Measurements from ENCODE around the gene CEBPA. TPM values are rescaled to one million over a fixed set of nuclear protein-coding genes. Genes with fewer than 3 reads are reported as not detected.

The CEBPA gene
- total RNA-seq, 1 donor from 2014 or later = 2.4 TPM

DNA sequence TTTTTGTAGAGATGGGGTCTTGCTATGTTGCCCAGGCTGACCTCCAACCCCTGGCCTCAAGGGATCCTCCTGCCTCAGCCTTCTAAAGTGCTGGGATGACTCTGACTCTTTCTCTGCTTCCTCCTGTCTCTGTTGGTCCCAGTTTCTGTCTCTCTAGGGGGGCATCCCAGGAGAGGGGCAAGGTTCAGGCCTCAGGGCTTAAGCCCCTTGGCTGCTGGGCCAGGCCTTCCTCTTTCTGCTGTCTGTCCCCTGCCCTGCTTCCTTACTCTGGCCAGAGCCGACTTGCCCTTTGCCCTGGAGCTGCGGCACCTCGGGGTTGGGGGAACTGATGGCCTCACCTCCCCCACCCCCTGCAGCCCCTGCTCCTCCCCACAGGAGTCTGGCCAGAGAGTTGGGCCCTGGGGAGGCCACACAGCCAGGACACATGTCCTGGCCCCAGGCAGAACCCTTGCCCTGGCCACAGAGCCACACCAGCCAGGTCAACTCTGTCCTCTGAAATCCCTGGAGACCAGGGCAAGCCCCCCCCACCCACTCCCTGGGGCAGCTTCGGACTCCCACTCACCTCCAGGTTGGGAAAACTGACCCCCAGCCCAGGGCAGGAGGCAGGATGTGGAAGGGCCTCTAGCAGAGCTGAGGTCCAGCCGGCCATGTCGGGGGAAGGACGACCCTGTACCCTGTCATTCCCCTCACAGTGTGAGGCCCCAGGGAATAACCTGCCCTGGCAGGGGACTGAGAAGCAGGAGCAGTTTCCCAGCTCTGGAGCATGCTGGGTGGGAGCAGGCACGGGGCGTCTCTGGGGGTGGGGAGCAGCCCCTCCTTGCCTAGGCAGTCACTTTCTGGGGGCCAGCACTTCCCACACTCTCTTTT, 23.7 kb downstream of the CEBPA start:
- intact Hi-C loops (cut with micrococcal nuclease) = no loop called here
- no peak for DNase-seq
- no peak for ATAC-seq

GRCh38 chr19:33278023-33278402, 24.3 kb downstream of the CEBPA start:
- peak; percentile 46 for ATAC-seq
- DNase-seq = no peak
- intact Hi-C loops (cut with micrococcal nuclease) = no loop called here

DNA sequence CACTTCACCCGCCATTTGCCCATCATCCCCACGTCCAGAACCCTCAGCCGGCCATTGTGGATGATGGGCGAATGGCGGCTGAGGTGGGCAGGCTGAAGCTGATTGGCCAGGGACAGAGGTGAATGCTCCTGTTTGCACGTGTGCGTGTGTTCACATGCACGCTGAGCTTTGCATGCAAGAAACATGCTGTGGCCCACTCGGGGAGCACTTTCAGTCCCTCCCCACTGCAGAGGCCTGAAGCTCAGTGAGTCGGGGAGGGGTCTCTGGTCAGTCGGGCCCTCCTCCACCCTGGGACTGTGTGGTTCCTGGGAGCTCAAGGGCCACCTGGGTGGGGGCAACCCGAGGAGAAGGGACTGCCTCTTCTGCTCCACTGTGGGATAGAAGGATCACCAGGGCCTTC, 24.9 kb downstream of the CEBPA start:
- DNase-seq = no peak
- intact Hi-C loops (cut with micrococcal nuclease) = no loop called here
- no peak for ATAC-seq

DNA sequence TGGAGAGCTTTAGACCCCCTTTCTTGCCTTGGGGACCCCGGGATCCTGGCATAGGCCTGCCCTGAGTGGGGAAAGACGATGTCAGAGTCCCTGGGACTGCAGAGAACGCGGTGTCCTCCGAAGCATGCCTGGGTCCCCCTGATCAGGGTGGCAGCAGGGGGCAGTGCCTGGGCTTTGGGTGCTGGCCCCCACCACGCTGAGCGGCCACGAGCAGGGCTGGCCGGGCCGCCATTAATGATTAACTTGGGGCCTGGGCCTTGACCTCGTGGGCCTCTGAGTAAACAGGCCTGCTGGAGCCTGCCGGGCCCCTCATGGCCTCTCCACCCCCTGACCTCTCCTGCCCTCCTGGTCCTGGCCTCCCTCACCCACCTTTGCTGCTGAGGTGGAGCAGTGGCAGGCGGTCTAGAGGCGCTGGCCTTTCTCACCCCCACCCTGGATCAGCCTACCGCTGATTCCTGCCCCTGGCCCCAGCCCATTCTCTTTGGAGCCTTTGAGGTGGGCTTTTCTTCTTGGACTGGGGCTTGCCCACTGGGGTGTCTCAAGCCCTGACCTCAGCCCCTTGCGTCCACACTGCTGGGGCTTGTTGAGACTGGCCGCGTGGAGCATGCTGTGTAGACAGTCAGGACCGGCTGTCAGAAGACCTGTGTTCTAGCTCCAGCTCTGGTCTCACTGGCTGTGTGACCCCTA, 26.3 kb downstream of the CEBPA start:
- ATAC-seq (no peak), DNase-seq (no peak)
- intact Hi-C loops (cut with micrococcal nuclease) = no loop called here

DNA sequence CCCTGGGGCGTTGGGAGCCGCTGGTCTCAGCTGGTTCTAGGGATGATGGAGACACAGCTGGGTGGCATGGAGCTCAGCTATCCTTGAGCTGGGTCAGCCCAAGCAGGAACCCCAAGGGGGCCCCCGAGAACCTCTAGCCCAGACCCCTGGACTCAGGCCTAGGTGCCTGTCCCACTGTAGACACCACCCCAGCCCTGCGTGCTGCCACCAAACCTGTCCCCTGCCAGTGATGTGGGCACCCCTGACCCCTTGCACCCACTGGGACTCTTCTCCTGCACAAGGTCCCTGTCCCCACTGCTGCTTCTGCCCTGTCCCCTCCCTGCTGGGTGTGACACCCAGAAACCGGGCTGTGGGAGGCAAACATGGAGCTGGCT, 26.8 kb downstream of the CEBPA start:
- no peak for DNase-seq
- intact Hi-C loops (cut with micrococcal nuclease) = no loop called here

GRCh38 chr19:33274663-33275558, 27.4 kb downstream of the CEBPA start:
- ATAC-seq (no peak), DNase-seq (no peak)
- intact Hi-C loops (cut with micrococcal nuclease) = no loop called here

More for the DNA sequence above, 26.8 kb downstream of the CEBPA start:
- no peak for ATAC-seq

DNA sequence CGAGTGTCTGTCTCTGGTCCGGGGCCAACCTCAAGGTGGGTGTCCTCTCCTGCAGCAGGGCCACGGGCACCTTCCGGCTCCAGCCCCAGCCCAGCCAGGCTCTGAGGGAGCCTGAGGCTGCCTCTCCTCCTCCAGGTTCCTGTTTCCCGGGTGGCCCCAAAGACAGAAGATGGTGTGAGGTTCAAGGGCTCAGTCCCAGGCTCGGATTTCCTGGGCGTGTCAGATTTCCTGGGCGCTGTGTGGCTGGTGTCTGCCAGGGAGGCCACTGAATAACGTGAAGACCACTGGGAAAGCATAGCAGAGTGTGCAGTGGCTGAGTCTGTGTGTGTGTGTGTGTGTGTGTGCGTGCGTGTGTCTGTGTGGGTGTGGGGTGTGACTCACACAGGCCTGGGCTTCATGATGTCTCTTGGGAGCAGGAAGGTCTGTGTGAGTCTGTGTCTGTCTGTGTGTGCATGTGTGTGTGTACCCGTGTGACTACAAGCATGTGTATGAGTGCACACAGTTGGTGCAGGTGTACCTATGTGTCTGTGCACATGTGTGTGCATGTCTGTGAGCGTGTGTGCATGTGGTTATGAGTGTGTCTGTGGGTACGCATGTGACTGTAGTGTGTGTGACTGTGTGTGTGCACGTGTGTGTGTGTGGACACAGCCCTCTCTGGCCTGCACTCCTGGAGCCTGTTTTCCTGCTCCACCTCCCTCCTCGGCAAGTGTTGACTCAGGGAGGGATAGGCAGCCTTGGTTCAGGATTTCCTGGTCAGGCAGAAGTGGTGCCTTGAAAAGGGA, 28.3 kb downstream of the CEBPA start:
- intact Hi-C loops (cut with micrococcal nuclease) = no loop called here

GRCh38 chr19:33273065-33273736, 29.1 kb downstream of the CEBPA start:
- intact Hi-C loops (cut with micrococcal nuclease) = no loop called here
- no peak for ATAC-seq

More for the DNA sequence above, 28.3 kb downstream of the CEBPA start:
- DNase-seq (no peak), ATAC-seq (peak; percentile 62)

DNA sequence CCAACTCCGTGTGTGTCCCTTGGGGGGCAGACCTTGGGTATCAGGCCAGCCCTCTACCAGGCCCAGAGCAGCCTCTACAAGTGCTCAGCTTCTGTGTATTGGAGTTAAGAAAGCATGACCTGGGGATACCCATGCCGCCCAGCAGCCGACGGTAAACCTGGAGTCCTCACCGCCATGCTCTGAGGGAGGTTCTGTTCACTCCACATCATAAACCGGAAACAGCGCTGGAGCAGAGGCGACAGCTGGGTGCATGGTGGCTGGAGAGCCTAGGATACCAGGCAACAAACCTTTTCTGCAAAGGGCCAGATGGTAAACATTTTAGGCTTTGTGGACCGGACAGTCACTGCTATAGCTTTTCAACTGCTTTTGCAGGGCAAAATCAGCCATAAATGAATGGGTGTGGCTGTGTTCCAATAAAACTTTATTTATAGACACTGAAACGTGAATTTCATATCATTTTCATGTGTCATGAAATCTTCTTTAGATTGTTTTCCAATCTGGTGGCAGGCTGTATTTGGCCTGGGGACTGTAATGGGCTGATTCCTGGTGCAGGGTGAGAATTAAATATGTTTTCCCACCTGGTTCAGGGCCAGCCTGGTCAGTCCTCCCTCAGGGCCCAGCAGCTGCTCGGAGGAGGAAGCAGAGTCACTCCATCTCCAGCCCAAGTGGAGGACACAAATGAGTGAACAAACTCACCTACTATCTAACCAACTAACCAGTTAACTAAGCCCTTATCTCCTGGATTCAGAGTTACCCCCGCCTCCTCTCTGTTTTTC, 30.9 kb downstream of the CEBPA start:
- intact Hi-C loops (cut with micrococcal nuclease) = no loop called here
- DNase-seq = no peak
- no peak for ATAC-seq

More at GRCh38 chr19:33273065-33273736, 29.1 kb downstream of the CEBPA start:
- DNase-seq = no peak

- ATAC-seq (no peak), DNase-seq (no peak)
- intact Hi-C loops (cut with micrococcal nuclease) = no loop called here
Measured at GRCh38 chr19:33270769-33271168, 31.6 kb downstream of the CEBPA start.

DNA sequence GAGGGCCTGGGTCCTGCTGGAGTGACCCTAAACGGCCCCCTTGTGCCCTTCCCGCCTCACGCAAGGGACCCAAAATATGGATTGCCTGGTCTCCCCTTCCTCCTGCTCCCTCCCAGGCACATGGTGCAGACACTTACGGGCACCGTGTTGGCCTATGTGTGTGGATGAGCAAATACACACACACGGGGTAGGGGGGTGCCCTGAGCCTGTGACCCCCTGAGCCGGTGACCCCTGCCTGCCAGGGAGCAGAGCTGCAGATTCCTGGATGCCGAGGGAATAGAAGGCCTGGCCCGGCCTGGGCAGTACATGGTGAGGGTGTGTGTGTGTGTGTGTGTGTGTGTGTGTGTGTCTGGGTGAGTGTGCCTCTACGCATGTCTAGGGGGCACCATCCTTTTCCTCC, 33.3 kb downstream of the CEBPA start:
- intact Hi-C loops (cut with micrococcal nuclease) = no loop called here
- DNase-seq (no peak), ATAC-seq (no peak)

DNA sequence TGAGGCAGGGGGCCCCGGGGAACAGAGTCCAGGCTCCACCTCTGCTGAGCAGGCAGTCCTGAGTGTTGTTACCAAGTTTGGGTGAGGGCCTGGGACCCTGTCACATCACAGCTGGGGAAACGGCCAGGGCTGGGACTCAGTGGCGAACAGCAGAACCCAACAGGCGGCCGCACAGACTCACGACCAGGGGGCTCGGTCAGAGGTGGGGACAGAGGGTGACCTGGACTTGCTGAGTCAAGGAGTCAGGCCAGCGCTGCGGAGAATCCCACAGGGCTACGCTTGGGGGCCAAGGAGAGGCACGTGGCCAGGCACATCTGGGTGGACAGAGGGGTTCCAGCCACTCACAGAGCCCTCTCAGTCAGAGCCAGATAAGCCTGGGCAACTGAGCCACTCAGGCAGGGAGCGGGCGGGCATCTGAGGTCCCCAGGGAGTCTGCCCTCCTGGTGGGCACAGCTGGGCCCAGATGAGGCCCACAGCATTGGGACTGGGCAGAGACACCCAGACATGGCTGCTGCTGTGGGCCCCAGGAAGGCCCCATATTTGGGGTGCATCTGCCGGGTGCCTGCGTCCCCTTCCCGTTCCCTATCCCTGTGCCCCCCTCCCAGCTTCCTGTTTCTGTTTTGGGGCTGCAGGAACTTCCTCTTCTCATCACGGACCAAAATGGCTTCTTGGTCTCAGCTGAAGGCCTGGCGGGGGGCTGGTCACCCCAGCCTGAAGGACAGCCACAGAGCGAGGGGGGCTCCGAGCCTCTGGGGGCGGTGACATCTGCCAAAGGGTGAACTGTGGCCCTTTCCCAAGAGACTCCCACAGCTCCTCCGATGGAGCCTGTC, 34.0 kb downstream of the CEBPA start:
- DNase-seq (no peak), ATAC-seq (peak; percentile 53)

GRCh38 chr19:33267706-33268105, 34.6 kb downstream of the CEBPA start:
- no peak for ATAC-seq
- intact Hi-C loops (cut with micrococcal nuclease) = no loop called here
- no peak for DNase-seq

More for the DNA sequence above, 34.0 kb downstream of the CEBPA start:
- intact Hi-C loops (cut with micrococcal nuclease) = no loop called here

GRCh38 chr19:33266974-33267484, 35.3 kb downstream of the CEBPA start:
- intact Hi-C loops (cut with micrococcal nuclease) = no loop called here
- ATAC-seq (no peak), DNase-seq (no peak)

GRCh38 chr19:33264881-33265445, 37.4 kb downstream of the CEBPA start:
- intact Hi-C loops (cut with micrococcal nuclease) = no loop called here
- no peak for DNase-seq

DNA sequence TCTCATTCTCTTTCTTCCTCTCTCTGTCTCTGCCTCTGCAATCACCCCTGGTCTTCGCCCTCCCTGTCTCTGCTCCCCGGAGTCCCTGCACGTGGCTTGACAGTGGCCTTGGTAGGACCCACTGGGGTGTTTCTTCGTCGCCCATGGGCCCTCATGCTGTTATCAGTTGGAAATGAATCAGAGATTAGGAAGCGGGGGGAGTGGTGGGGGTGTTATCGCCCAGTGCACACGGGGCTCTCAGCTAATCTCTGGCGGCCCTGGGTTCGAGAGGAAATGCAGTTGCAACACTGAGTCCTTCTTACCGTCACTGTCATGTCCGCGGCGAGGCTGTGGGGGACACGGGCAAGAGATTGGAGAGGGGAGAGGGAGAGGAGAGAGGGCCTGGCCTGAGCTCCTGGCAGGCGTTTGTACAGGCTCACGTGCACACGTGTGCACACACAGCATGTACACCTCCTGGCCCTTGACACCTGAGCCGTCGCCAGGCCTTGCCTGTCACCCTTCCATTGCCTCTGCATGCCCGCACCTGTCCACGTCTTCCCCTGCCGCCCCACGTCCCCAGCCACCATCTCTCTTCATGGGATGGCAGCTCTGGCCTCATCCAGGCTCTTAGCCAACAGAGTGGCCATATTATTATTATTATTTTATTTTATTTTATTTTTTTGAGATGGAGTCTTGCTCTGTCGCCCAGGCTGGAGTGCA, 38.9 kb downstream of the CEBPA start:
- DNase-seq (no peak), ATAC-seq (no peak)
- intact Hi-C loops (cut with micrococcal nuclease) = no loop called here

More at GRCh38 chr19:33264881-33265445, 37.4 kb downstream of the CEBPA start:
- ATAC-seq = no peak

Measured in left ventricle myocardium superior (tissue), 1 donor.